Measurements from ENCODE around the gene ERC2. TPM values are rescaled to one million over a fixed set of nuclear protein-coding genes. Genes with fewer than 3 reads are reported as not detected.

The ERC2 gene
- total and polyA plus RNA-seq, 2 of the 8 experiments (the other 6 are each of a cell fraction or from before 2014, with no cell fraction given): 16.4 to 22.8 TPM

DNA sequence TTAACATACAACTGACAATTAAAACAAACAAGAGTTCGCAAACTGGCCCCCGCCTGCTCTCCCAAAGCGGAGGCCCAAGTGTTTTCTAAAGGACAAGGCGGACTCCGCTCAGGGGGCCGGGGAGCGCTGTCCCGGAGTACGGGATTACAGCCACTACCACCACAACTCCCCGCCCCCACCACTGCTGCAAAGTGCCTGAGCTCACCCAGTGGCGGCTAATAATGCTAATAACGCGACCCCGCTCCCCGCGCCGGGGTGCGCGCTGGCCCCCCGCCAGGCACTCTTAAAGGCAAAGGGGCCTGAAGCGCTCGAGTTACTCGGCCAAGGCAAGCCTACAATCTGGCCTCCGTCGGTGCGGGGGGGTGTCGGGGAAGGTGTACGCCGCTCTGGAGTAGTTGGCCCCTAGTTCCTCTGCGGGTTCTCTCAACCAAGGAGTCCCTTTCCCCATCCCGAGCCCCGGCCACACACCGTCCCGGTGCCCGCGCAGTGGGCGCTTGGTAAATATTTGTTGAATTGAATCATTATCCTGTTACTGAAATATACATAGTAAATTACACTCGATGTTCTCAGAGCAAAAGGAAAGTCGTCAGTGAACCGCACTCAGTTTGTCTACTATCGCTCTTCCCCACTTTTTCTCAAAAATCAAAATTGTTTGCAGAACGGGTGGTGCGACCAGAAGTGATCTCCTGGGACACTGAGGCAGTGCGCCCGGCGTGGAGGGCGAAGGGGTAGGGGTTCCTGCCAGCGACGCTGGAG, 982.0 kb downstream of the ERC2 start:
- no peak overlapping the region for H3K23ac ChIP-seq (ENCODE audit: insufficient read length)
- peak overlapping the region; percentile 42 to 90 (median 70) for H3K4me3 ChIP-seq (ENCODE audit: extremely low read depth in 1 of 4, insufficient read depth in 2 of 4, low read depth in 3 of 4, low read length in 4 of 4)
- H2BK12ac ChIP-seq (ENCODE audit: low read depth, low read length): 0 out of 2 replicates have a peak overlapping the region, but pooled peaks have one; percentile 23
- H3K23me2 ChIP-seq (ENCODE audit: low read depth, low read length): peaks cover 60% of the 10 kb centered on the region
- DNase-seq (ENCODE audit: low read depth in 1 of 2, low spot score in 2 of 2) (peak in 1 of 2 experiments; percentile 79), FAIRE-seq (no peak)
- no peak overlapping the region for H2BK5ac ChIP-seq (ENCODE audit: low read depth, low read length)
- peak overlapping the region; percentile 45 for H4K91ac ChIP-seq (replicated peaks; ENCODE audit: insufficient read length, low read length)
- no peak overlapping the region for H3K4ac ChIP-seq (replicated peaks; ENCODE audit: insufficient read length, low read depth, low read length)
- H4K5ac ChIP-seq (ENCODE audit: insufficient read length, low read depth, low read length): no peak overlapping the region
- H3K27me3 ChIP-seq (replicated peaks in 1 of 4; ENCODE audit: control insufficient read depth in 3 of 4, extremely low read depth in 1 of 4, insufficient read depth in 3 of 4, low read length in 3 of 4): peaks cover 25 to 86% (median 72%) of the 10 kb centered on the region in 4 experiments
- H2AFZ ChIP-seq (ENCODE audit: low read length): no peak overlapping the region
- H3K9ac ChIP-seq (replicated peaks in 1 of 4; ENCODE audit: extremely low read depth in 1 of 4, low read depth in 3 of 4, low read length in 3 of 4): no peak overlapping the region; a peak in 1 of 7 replicates
- H2BK120ac ChIP-seq (replicated peaks; ENCODE audit: low read depth, low read length): no peak overlapping the region
- no peak overlapping the region for H4K8ac ChIP-seq (ENCODE audit: extremely low read depth, insufficient read depth, low read length)
- CTCF ChIA-PET (ENCODE audit: partially characterized antibody): interaction anchor here (0.7 to 2.8 kb wide), 9 partner anchors 18 to 411 kb away, joined by 3 to 18 read pairs (median 3); no protein-coding TSS in a partner anchor
- H3K36me3 ChIP-seq (ENCODE audit: control insufficient read depth in 2 of 4, insufficient read depth in 4 of 4, low read length in 3 of 4): no peaks in the 10 kb centered on the region
- POLR2A ChIA-PET (ENCODE audit: partially characterized antibody): no interaction called here
- no peak overlapping the region for H3K27ac ChIP-seq (ENCODE audit: low read depth, low read length)
- H2BK20ac ChIP-seq (ENCODE audit: low read length): peak overlapping the region; percentile 13; the same call in 1 of the 2 replicates
- 1% methylated on average over 46 of the region's 49 CpGs; no CpG with 5 or more reads in 1 of the 2 experiments for WGBS, 2 experiments (ENCODE audit: extremely low coverage in 1 of 2, insufficient coverage in 1 of 2, insufficient read length in 1 of 2, insufficient replicate concordance in 2 of 2, low coverage in 1 of 2, low lambda C conversion rate in 2 of 2, missing lambda C conversion rate in 1 of 2)
- H3K18ac ChIP-seq (ENCODE audit: extremely low read depth, low read length): peak overlapping the region; percentile 87
- H3K9me3 ChIP-seq (ENCODE audit: insufficient read depth in 2 of 2, low read depth in 1 of 2, low read length in 1 of 2): no peaks in the 10 kb centered on the region
- H2AK5ac ChIP-seq (ENCODE audit: low read depth, low read length): no peak overlapping the region
- 0 out of 2 replicates have a peak overlapping the region, but pooled peaks have one; percentile 88 for H2BK15ac ChIP-seq (ENCODE audit: low read length)
- no peaks in the 10 kb centered on the region for H3K79me1 ChIP-seq (ENCODE audit: low read depth, low read length)
- H3K4me2 ChIP-seq (ENCODE audit: insufficient read depth in 1 of 2, low read depth in 2 of 2, low read length in 2 of 2): peak overlapping the region; percentile 99
- peaks cover 6 to 34% (median 20%) of the 10 kb centered on the region in 4 experiments for H3K4me1 ChIP-seq (replicated peaks in 1 of 4; ENCODE audit: control insufficient read depth in 3 of 4, insufficient read depth in 4 of 4, low read length in 3 of 4)
- peaks cover 5 to 12% of the 10 kb centered on the region in 2 experiments for H4K20me1 ChIP-seq (replicated peaks in 1 of 2; ENCODE audit: control insufficient read depth in 1 of 2, insufficient read depth in 2 of 2, low read length in 2 of 2)
- H3K79me2 ChIP-seq (ENCODE audit: control insufficient read depth in 1 of 2, insufficient read depth in 2 of 2, low read length in 2 of 2): no peaks in the 10 kb centered on the region
- no peak overlapping the region for H3K56ac ChIP-seq (replicated peaks; ENCODE audit: insufficient read length, low read depth, low read length)
- H3K14ac ChIP-seq (ENCODE audit: insufficient read length): no peak overlapping the region
- TF ChIP-seq HDAC2 (IDR thresholded peaks at IDR 0.05; ENCODE audit: borderline replicate concordance in 1 of 2, low read depth in 2 of 2, low read length in 2 of 2): peak in 1 of 2 experiments; percentile 12; a peak in 2 of 4 replicates
- no peak for TF ChIP-seq SP2 (IDR thresholded peaks at IDR 0.05; ENCODE audit: low read length)
- TF ChIP-seq NANOG (IDR thresholded peaks at IDR 0.05; ENCODE audit: insufficient read depth, low read depth, low read length, poor library complexity, severe bottlenecking): no peak
- TF ChIP-seq SP1 (IDR thresholded peaks at IDR 0.05; ENCODE audit: low read depth, low read length): no peak
- 0 out of 2 replicates have a peak, but pooled peaks have one; percentile 23 for TF ChIP-seq TBP (IDR thresholded peaks at IDR 0.05; ENCODE audit: low read depth, low read length)
- TF ChIP-seq KDM4A (IDR thresholded peaks at IDR 0.05; ENCODE audit: low read depth, low read length, severe bottlenecking): peak; percentile 45
- TF ChIP-seq CEBPB (IDR thresholded peaks at IDR 0.05; ENCODE audit: low read depth, low read length): no peak
- TF ChIP-seq, protein P1, sequence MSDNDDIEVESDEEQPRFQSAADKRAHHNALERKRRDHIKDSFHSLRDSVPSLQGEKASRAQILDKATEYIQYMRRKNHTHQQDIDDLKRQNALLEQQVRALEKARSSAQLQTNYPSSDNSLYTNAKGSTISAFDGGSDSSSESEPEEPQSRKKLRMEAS (IDR thresholded peaks at IDR 0.05): no peak
- no peak for TF ChIP-seq RNF2 (IDR thresholded peaks at IDR 0.05; ENCODE audit: borderline replicate concordance, low read depth, low read length, missing control alignments, poor library complexity, severe bottlenecking)
- no peak for TF ChIP-seq POLR2AphosphoS5 (IDR thresholded peaks at IDR 0.05; ENCODE audit: low read depth, low read length)

Measured in H1 (cell line).